IMR-90 (cell line): ENCODE measurements around the gene BCAS1. TPM values are rescaled to one million over a fixed set of nuclear protein-coding genes. Genes with fewer than 3 reads are reported as not detected.

ENCODE experiments used
- ATAC-seq: fragments of 200-7000 bp; cut with Tn5 transposase; 2 replicates; pipeline ENCODE4 v1.9.1; 2020; ENCODE audit warnings: low read depth, mild to moderate bottlenecking, moderate library complexity
- BruUV-seq: library from RNA; stranded (reverse); fragments of 400-500 nt; replicated peaks from 2 replicates; lab custom pipeline; 2021; lab: Mats Ljungman, UMichigan
- CTCF ChIA-PET: fragments of 300-600 bp; formaldehyde crosslinking; extraction: SDS; loops from one replicate; lab custom pipeline; 2021; ENCODE audit warnings: antibody characterized with exemption; lab: Yijun Ruan, JAX
- POLR2A ChIA-PET: fragments of 300-600 bp; sonication (Branson Sonifier 250); formaldehyde crosslinking; loops from one replicate; lab custom pipeline; 2022; ENCODE audit warnings: antibody characterized with exemption; ENCODE audit not compliant: unreplicated experiment; lab: Charles Lee
- DNase-seq: peaks from one replicate; pipeline ENCODE4 v3.0.0; 2013
- H2AFZ ChIP-seq: replicated peaks from 2 replicates; pipeline ENCODE3; 2013; ENCODE audit warnings: low read length, mild to moderate bottlenecking; ENCODE audit not compliant: poor library complexity
- H2AK5ac ChIP-seq: 2 replicates; pipeline ENCODE4 v1.6.1; 2013; ENCODE audit warnings: low read depth, low read length, inconsistent platforms
- H2AK9ac ChIP-seq: replicated peaks from 2 replicates; pipeline ENCODE3; 2013; ENCODE audit warnings: mild to moderate bottlenecking, low read depth, low read length, moderate library complexity; ENCODE audit not compliant: poor library complexity
- H2BK120ac ChIP-seq: 2 replicates; pipeline ENCODE4 v1.6.1; 2013; ENCODE audit warnings: low read depth, low read length, inconsistent platforms
- H2BK15ac ChIP-seq: 3 replicates; pipeline ENCODE4 v1.6.1; 2013; ENCODE audit warnings: low read depth, low read length, inconsistent platforms
- H2BK20ac ChIP-seq: 2 replicates; pipeline ENCODE4 v1.6.1; 2013; ENCODE audit warnings: low read depth, mild to moderate bottlenecking, inconsistent platforms, low read length, moderate library complexity
- H2BK5ac ChIP-seq: 2 replicates; pipeline ENCODE4 v1.6.1; 2013; ENCODE audit warnings: mild to moderate bottlenecking, low read depth, low read length, inconsistent platforms; ENCODE audit not compliant: poor library complexity, severe bottlenecking
- H3K14ac ChIP-seq: replicated peaks from 2 replicates; pipeline ENCODE4 v1.6.1; 2013; ENCODE audit warnings: low read depth, low read length, inconsistent platforms
- H3K18ac ChIP-seq: 2 replicates; pipeline ENCODE4 v1.6.1; 2013; ENCODE audit warnings: low read depth, low read length, control low read depth
- H3K23ac ChIP-seq: 2 replicates; pipeline ENCODE4 v1.6.1; 2013; ENCODE audit warnings: low read depth, low read length, inconsistent platforms
- H3K27ac ChIP-seq: 2 replicates; pipeline ENCODE4 v1.5.1; 2013; ENCODE audit warnings: mild to moderate bottlenecking, control low read depth, low read length; ENCODE audit not compliant: insufficient read depth
- H3K27me3 ChIP-seq: 2 replicates; pipeline ENCODE4 v1.6.1; 2013; ENCODE audit warnings: low read length; ENCODE audit not compliant: control insufficient read depth, insufficient read depth
- H3K36me3 ChIP-seq: 2 replicates; pipeline ENCODE4 v1.6.1; 2013; ENCODE audit warnings: low read length, mixed read lengths; ENCODE audit not compliant: control insufficient read depth, insufficient read depth
- H3K4ac ChIP-seq: 2 replicates; pipeline ENCODE4 v1.6.1; 2013; ENCODE audit warnings: low read depth, low read length, inconsistent platforms
- H3K4me1 ChIP-seq: 2 replicates; pipeline ENCODE4 v1.6.1; 2013; ENCODE audit warnings: low read length, mixed read lengths; ENCODE audit not compliant: control insufficient read depth, insufficient read depth
- H3K4me2 ChIP-seq: 2 replicates; pipeline ENCODE4 v1.6.1; 2013; ENCODE audit warnings: low read depth, mild to moderate bottlenecking, control low read depth, low read length, moderate library complexity
- H3K4me3 ChIP-seq: 2 replicates; pipeline ENCODE4 v1.5.1; 2013; ENCODE audit warnings: low read depth, mild to moderate bottlenecking, control low read depth, low read length, moderate library complexity; ENCODE audit not compliant: insufficient read depth
- H3K56ac ChIP-seq: 2 replicates; pipeline ENCODE4 v1.6.1; 2013; ENCODE audit warnings: low read length, inconsistent platforms; ENCODE audit not compliant: insufficient read depth; ENCODE audit errors: extremely low read depth
- H3K79me1 ChIP-seq, 2 experiments: 2 replicates each; pipeline ENCODE4 v1.6.1; 2013; ENCODE audit warnings: low read length in 2 of 2, inconsistent platforms in 1 of 2, low read depth in 1 of 2
- H3K9ac ChIP-seq: 2 replicates; pipeline ENCODE4 v1.6.1; 2013; ENCODE audit warnings: low read depth, low read length, control low read depth
- H3K9me1 ChIP-seq: 2 replicates; pipeline ENCODE4 v1.6.1; 2013; ENCODE audit warnings: low read length, inconsistent platforms; ENCODE audit not compliant: insufficient read depth
- H3K9me3 ChIP-seq: 2 replicates; pipeline ENCODE4 v1.6.1; 2013; ENCODE audit warnings: low read length; ENCODE audit not compliant: control insufficient read depth, insufficient read depth
- H4K20me1 ChIP-seq: 2 replicates; pipeline ENCODE4 v1.6.1; 2013; ENCODE audit warnings: low read length, inconsistent platforms; ENCODE audit not compliant: insufficient read depth
- H4K5ac ChIP-seq: 2 replicates; pipeline ENCODE4 v1.6.1; 2013; ENCODE audit warnings: mild to moderate bottlenecking, low read depth, low read length, control low read depth
- H4K8ac ChIP-seq, 2 experiments: 2 replicates each; pipeline ENCODE4 v1.6.1; 2013; ENCODE audit warnings: low read depth in 2 of 2, low read length in 2 of 2, control low read depth in 1 of 2, inconsistent platforms in 1 of 2
- H4K91ac ChIP-seq: 2 replicates; pipeline ENCODE4 v1.6.1; 2013; ENCODE audit warnings: low read depth, low read length, inconsistent platforms; ENCODE audit not compliant: insufficient read depth
- BHLHE40 ChIP-seq: fragments of 150-350 bp; IDR thresholded peaks from 2 replicates; pipeline ENCODE4 v1.6.1; 2016; ENCODE audit warnings: mild to moderate bottlenecking, low read depth, low read length
- CEBPB ChIP-seq: IDR thresholded peaks from 2 replicates; pipeline ENCODE4 v1.6.1; 2012; ENCODE audit warnings: low read depth, low read length, improper control_type of control experiment
- CHD1 ChIP-seq: IDR thresholded peaks from 2 replicates; pipeline ENCODE4 v1.6.1; 2012; ENCODE audit warnings: low read depth, low read length, improper control_type of control experiment
- CTCF ChIP-seq: conservative IDR thresholded peaks from 2 replicates; pipeline ENCODE4 v1.5.1; 2012; ENCODE audit warnings: mild to moderate bottlenecking, low read depth, low read length, improper control_type of control experiment
- ELK1 ChIP-seq: fragments of 150-350 bp; IDR thresholded peaks from 2 replicates; pipeline ENCODE4 v1.6.1; 2016; ENCODE audit warnings: low read depth, mild to moderate bottlenecking, low read length, moderate library complexity, borderline replicate concordance
- FOS ChIP-seq: fragments of 150-350 bp; IDR thresholded peaks from 2 replicates; pipeline ENCODE4 v1.6.1; 2016; ENCODE audit warnings: low read depth, low read length
- MAFK ChIP-seq: IDR thresholded peaks from 2 replicates; pipeline ENCODE4 v1.6.1; 2012; ENCODE audit warnings: low read depth, low read length, improper control_type of control experiment
- MAZ ChIP-seq: IDR thresholded peaks from 2 replicates; pipeline ENCODE4 v1.6.1; 2012; ENCODE audit warnings: low read depth, mild to moderate bottlenecking, low read length, improper control_type of control experiment, moderate library complexity, borderline replicate concordance
- MXI1 ChIP-seq: IDR thresholded peaks from 2 replicates; pipeline ENCODE4 v1.6.1; 2012; ENCODE audit warnings: low read depth, mild to moderate bottlenecking, low read length, moderate library complexity, borderline replicate concordance
- NFE2L2 ChIP-seq: fragments of 150-350 bp; IDR thresholded peaks from 2 replicates; pipeline ENCODE4 v1.6.1; 2016; ENCODE audit warnings: low read depth, mild to moderate bottlenecking, low read length
- POLR2A ChIP-seq: IDR thresholded peaks from 2 replicates; pipeline ENCODE4 v1.6.1; 2012; ENCODE audit warnings: mild to moderate bottlenecking, low read depth, low read length
- RAD21 ChIP-seq: IDR thresholded peaks from 2 replicates; pipeline ENCODE4 v1.6.1; 2012; ENCODE audit warnings: low read length, improper control_type of control experiment
- RCOR1 ChIP-seq: IDR thresholded peaks from 2 replicates; pipeline ENCODE4 v1.6.1; 2012; ENCODE audit warnings: mild to moderate bottlenecking, low read length, improper control_type of control experiment; ENCODE audit not compliant: insufficient replicate concordance
- RFX5 ChIP-seq: IDR thresholded peaks from 2 replicates; pipeline ENCODE4 v1.8.0; 2012; ENCODE audit warnings: low read depth, mild to moderate bottlenecking, low read length, moderate library complexity
- SMC3 ChIP-seq: fragments of 150-350 bp; IDR thresholded peaks from 2 replicates; pipeline ENCODE4 v1.6.1; 2016; ENCODE audit warnings: low read depth, mild to moderate bottlenecking, antibody characterized with exemption, low read length, moderate library complexity
- USF2 ChIP-seq: fragments of 150-350 bp; IDR thresholded peaks from 2 replicates; pipeline ENCODE4 v1.6.1; 2017; ENCODE audit warnings: mild to moderate bottlenecking, antibody characterized with exemption, low read length, low read depth
- WGBS, 2 experiments: methylation state at CpG; one replicate each; pipeline versions ENCODE4 v1.1.5 to v1.1.7; 2013; ENCODE audit warnings: missing lambda C conversion rate in 2 of 2; ENCODE audit not compliant: insufficient read length in 1 of 2; ENCODE audit errors: extremely low coverage in 2 of 2; 5-methylcytosine and 5-hydroxymethylcytosine counted together
- dilution Hi-C: fragments of 300-500 bp; cut with HindIII; formaldehyde crosslinking; loops from one replicate; pipeline ENCODE4 v1.14.3; 2018; ENCODE audit warnings: low sequenced_read_pairs; ENCODE audit not compliant: unreplicated experiment
- in situ Hi-C: fragments of 300-500 bp; cut with MboI; formaldehyde crosslinking; loops from 3 replicates; pipeline ENCODE4 v1.14.3; 2019; ENCODE audit warnings: low sequenced_read_pairs, inconsistent platforms, mixed read lengths
- intact Hi-C: fragments of 100-400 bp; cut with micrococcal nuclease; formaldehyde crosslinking; loops from 2 replicates; pipeline ENCODE4 v1.10.0; 2022
- polyA plus RNA-seq, 3 experiments: library from polyadenylated mRNA; depleted of rRNA; stranded (reverse); fragments of >200 nt; gene quantifications; 2 replicates each; pipeline ENCODE4 v1.2.3, GENCODE V29; 2012; ENCODE audit warnings: low replicate concordance in 1 of 3
- total RNA-seq: library from RNA; depleted of rRNA; stranded (reverse); fragments of >200 nt; gene quantifications from 2 replicates; pipeline ENCODE4 v1.2.3, GENCODE V29; 2012

The BCAS1 gene
- total and polyA plus RNA-seq, 2 of the 4 experiments (the other 2 are of a cell fraction), result under 0.01 TPM; not detected in 1

GRCh38 chr20:53999077-53999476, 71.3 kb downstream of the BCAS1 start:
- H3K27ac ChIP-seq, result no peak overlapping the region
- H3K9me1 ChIP-seq, result no peaks in the 10 kb centered on the region

More at GRCh38 chr20:53999077-53999476, 71.3 kb downstream of the BCAS1 start:
- Histone ChIP-seq H4K91ac (no peak overlapping the region), H3K4ac (no peak overlapping the region), H3K18ac (no peak overlapping the region), H3K79me1 (no peaks in the 10 kb centered on the region), H3K9ac (no peak overlapping the region), H3K4me1 (no peaks in the 10 kb centered on the region), H2BK20ac (no peak overlapping the region), H3K4me3 (no peak overlapping the region), H4K20me1 (no peaks in the 10 kb centered on the region), H3K9me3 (no peaks in the 10 kb centered on the region), H3K36me3 (no peaks in the 10 kb centered on the region), H4K5ac (no peak overlapping the region), H4K8ac (no peak overlapping the region), H3K4me2 (no peak overlapping the region), H2AK9ac (no peak overlapping the region), H3K23ac (no peak overlapping the region), H2BK5ac (no peak overlapping the region), H3K27me3 (no peaks in the 10 kb centered on the region), H3K56ac (no peak overlapping the region), H2BK15ac (no peak overlapping the region), H2AK5ac (no peak overlapping the region), H2BK120ac (no peak overlapping the region), H2AFZ (no peak overlapping the region), H3K14ac (no peak overlapping the region)
- no TSS peak for BruUV-seq
- WGBS, 2 experiments, result 83% methylated on average over 1 of the region's 3 CpGs; no CpG with 5 or more reads in 1 of the 2 experiments
- intact Hi-C loops, result no loop called here
- in situ Hi-C loops, result loop anchor here (25.0 kb wide), 3 partner anchors 88 to 1762 kb away; no protein-coding TSS in a partner anchor
- ATAC-seq, result no peak
- ChIA-PET CTCF (no interaction called here), POLR2A (no interaction called here)
- TF ChIP-seq RCOR1 (no peak), POLR2A (no peak), FOS (no peak), RFX5 (no peak), SMC3 (no peak), CTCF (no peak), CHD1 (no peak), NFE2L2 (no peak), MXI1 (no peak), CEBPB (no peak), MAFK (no peak), USF2 (no peak), ELK1 (no peak), MAZ (no peak), BHLHE40 (no peak), RAD21 (no peak)
- dilution Hi-C loops, result no loop called here
- no peak for DNase-seq
